CD14-positive monocyte (primary cell): ENCODE data around the gene CYTH1. TPM values are rescaled to one million over a fixed set of nuclear protein-coding genes. Genes with fewer than 3 reads are reported as not detected.

Experiments used
- DNase-seq, 3 donors: peaks; one replicate each; pipeline ENCODE4 v3.0.0-alpha.2; 2011 to 2022
- H2AFZ ChIP-seq: 2 replicates; pipeline ENCODE4 v1.6.0; 2012; ENCODE audit warnings: mild to moderate bottlenecking, low read depth, low read length, inconsistent platforms; ENCODE audit not compliant: insufficient read depth, poor library complexity, severe bottlenecking
- H3K27ac ChIP-seq, 2 donors: 1 replicate in 1 of 2; 2 replicates in 1 of 2; pipeline ENCODE4 v1.5.1; 2012 to 2013; ENCODE audit warnings: low read length in 2 of 2, control low read depth in 1 of 2, inconsistent platforms in 1 of 2, low read depth in 1 of 2, mild to moderate bottlenecking in 1 of 2
- H3K27me3 ChIP-seq, 2 donors: one replicate each; pipeline versions ENCODE4 v1.6.0 to v1.6.1; 2011 to 2013; ENCODE audit warnings: low read length in 2 of 2; ENCODE audit not compliant: control insufficient read depth in 2 of 2, insufficient read depth in 2 of 2
- H3K36me3 ChIP-seq, 2 donors: replicated peaks in 1 of 2; 1 replicate in 1 of 2; 2 replicates in 1 of 2; pipeline versions ENCODE4 v1.5.1 to v1.6.1; 2012 to 2013; ENCODE audit warnings: low read length in 2 of 2, control low read depth in 1 of 2, inconsistent platforms in 1 of 2, mild to moderate bottlenecking in 1 of 2; ENCODE audit not compliant: insufficient read depth in 2 of 2, control insufficient read depth in 1 of 2
- H3K4me1 ChIP-seq, 2 donors: 1 replicate in 1 of 2; 2 replicates in 1 of 2; pipeline versions ENCODE4 v1.5.1 to v1.6.1; 2012 to 2013; ENCODE audit warnings: low read length in 2 of 2, control low read depth in 1 of 2, inconsistent platforms in 1 of 2, mild to moderate bottlenecking in 1 of 2, moderate library complexity in 1 of 2; ENCODE audit not compliant: insufficient read depth in 2 of 2, control insufficient read depth in 1 of 2
- H3K4me2 ChIP-seq: replicated peaks from 2 replicates; pipeline ENCODE3; 2012; ENCODE audit warnings: low read length, moderate library complexity, mild to moderate bottlenecking; ENCODE audit not compliant: poor library complexity, severe bottlenecking; ENCODE audit errors: extremely low read depth
- H3K4me3 ChIP-seq, 3 experiments: fragments of 200-600 bp in 1 of 3; sonication (generic) in 1 of 3; replicated peaks in 1 of 3; 1 replicate in 2 of 3; 2 replicates in 1 of 3; pipeline ENCODE4 v1.5.1; 2011 to 2013; ENCODE audit warnings: low read length in 3 of 3, mild to moderate bottlenecking in 3 of 3, control low read depth in 2 of 3, low read depth in 2 of 3, inconsistent platforms in 1 of 3, moderate library complexity in 1 of 3
- H3K79me2 ChIP-seq: 2 replicates; pipeline ENCODE4 v1.6.0; 2012; ENCODE audit warnings: mild to moderate bottlenecking, control low read depth, inconsistent platforms, low read length, moderate library complexity; ENCODE audit not compliant: insufficient read depth
- H3K9ac ChIP-seq: 2 replicates; pipeline ENCODE4 v1.6.0; 2017; ENCODE audit warnings: low read length, mild to moderate bottlenecking; ENCODE audit not compliant: insufficient read depth, poor library complexity, severe bottlenecking
- H3K9me3 ChIP-seq, 2 donors: replicated peaks in 1 of 2; 1 replicate in 1 of 2; 2 replicates in 1 of 2; pipeline versions ENCODE4 v1.5.1 to v1.6.1; 2012 to 2013; ENCODE audit warnings: low read length in 2 of 2, control low read depth in 1 of 2; ENCODE audit not compliant: control insufficient read depth in 1 of 2, insufficient read depth in 1 of 2
- H4K20me1 ChIP-seq: 2 replicates; pipeline ENCODE4 v1.6.0; 2012; ENCODE audit warnings: mild to moderate bottlenecking, low read length, control low read depth, moderate library complexity; ENCODE audit not compliant: insufficient read depth
- H3K27ac Mint-ChIP-seq, 7 donors: one replicate each; pipeline ENCODE4 v1.8.0; 2020; ENCODE audit warnings: mild to moderate bottlenecking in 7 of 7, mixed read lengths in 7 of 7, moderate library complexity in 6 of 7, inconsistent platforms in 2 of 7
- H3K27me3 Mint-ChIP-seq, 3 donors: one replicate each; pipeline ENCODE4 v1.8.0; 2021 to 2022; ENCODE audit warnings: low read depth in 3 of 3, mild to moderate bottlenecking in 3 of 3, mixed read lengths in 3 of 3, moderate library complexity in 3 of 3, inconsistent platforms in 1 of 3
- H3K36me3 Mint-ChIP-seq, 2 donors: one replicate each; pipeline ENCODE4 v1.8.0; 2020; ENCODE audit warnings: mixed read lengths in 2 of 2, inconsistent platforms in 1 of 2, mild to moderate bottlenecking in 1 of 2
- H3K4me1 Mint-ChIP-seq: one replicate; pipeline ENCODE4 v1.8.0; 2020; ENCODE audit warnings: mild to moderate bottlenecking, mixed read lengths
- H3K4me3 Mint-ChIP-seq, 2 donors: one replicate each; pipeline ENCODE4 v1.8.0; 2020; ENCODE audit warnings: mild to moderate bottlenecking in 2 of 2, mixed read lengths in 2 of 2, moderate library complexity in 1 of 2
- H3K9me3 Mint-ChIP-seq, 7 donors: one replicate each; pipeline ENCODE4 v1.8.0; 2020 to 2022; ENCODE audit warnings: mixed read lengths in 7 of 7, mild to moderate bottlenecking in 6 of 7, moderate library complexity in 6 of 7, inconsistent platforms in 2 of 7
- WGBS: methylation state at CpG from one replicate; pipeline ENCODE4 v1.1.5; 2013; ENCODE audit warnings: missing lambda C conversion rate; ENCODE audit not compliant: insufficient coverage; 5-methylcytosine and 5-hydroxymethylcytosine counted together
- intact Hi-C, 2 donors: fragments of 100-400 bp; cut with micrococcal nuclease; formaldehyde crosslinking; loops; one replicate each; pipeline versions ENCODE4 v1.15.0 to v1.15.1; 2023
- polyA plus RNA-seq, 3 donors: library from polyadenylated mRNA; depleted of rRNA in 1 of 3; unstranded in 2 of 3; stranded (reverse) in 1 of 3; fragments of 300-500 nt in 2 of 3; fragments of >200 nt in 1 of 3; fragmentation: Illumina TruSeq in 2 of 3; gene quantifications; 1 replicate in 2 of 3; 2 replicates in 1 of 3; pipeline ENCODE4 v1.2.3, GENCODE V29; 2012 to 2021
- TF ChIP-seq, protein P1 (sequence below): fragments of 200-600 bp; IDR thresholded peaks from one replicate; pipeline ENCODE4 v1.8.0; 2022; ENCODE audit warnings: antibody characterized with exemption, mild to moderate bottlenecking

The CYTH1 gene
- polyA plus RNA-seq, 3 donors: 68.6 to 211 (median 80.9) TPM

DNA sequence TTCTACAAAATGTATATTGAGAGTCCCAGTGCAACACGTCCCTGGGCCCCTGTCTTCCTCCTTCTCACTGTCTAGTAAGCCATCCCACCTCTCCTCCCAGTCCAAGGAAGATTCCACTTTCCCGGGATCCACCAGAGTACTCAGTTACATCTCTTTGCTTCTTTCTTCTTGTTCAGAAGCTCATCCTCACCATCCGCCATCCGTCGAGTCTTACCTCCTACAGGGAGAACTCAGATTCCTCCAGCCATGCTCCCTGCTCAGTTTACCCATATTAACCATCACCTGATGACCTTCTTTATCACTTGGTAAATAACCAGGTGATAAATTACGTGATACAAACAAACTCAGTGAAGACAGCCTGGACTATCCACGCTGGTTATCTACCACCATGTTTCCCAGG is 57.1 kb downstream of the CYTH1 start:
- H3K4me1 Mint-ChIP-seq: peaks cover 73% of the 10 kb centered on the region
- WGBS: 96% methylated on average over 5 of the region's 7 CpGs
- DNase-seq: no peak
- H3K4me1 ChIP-seq: peaks cover 15 to 35% of the 10 kb centered on the region in 2 donors
- H3K4me2 ChIP-seq: no peak overlapping the region
- H4K20me1 ChIP-seq: peaks cover 100% of the 10 kb centered on the region
- H3K79me2 ChIP-seq: peaks cover 100% of the 10 kb centered on the region
- peaks cover 0 to 3% (median 0%) of the 10 kb centered on the region in 3 donors for H3K27me3 Mint-ChIP-seq
- peak overlapping the region in 2 of 7 donors; percentile 68 to 85 for H3K27ac Mint-ChIP-seq
- TF ChIP-seq, protein P1, sequence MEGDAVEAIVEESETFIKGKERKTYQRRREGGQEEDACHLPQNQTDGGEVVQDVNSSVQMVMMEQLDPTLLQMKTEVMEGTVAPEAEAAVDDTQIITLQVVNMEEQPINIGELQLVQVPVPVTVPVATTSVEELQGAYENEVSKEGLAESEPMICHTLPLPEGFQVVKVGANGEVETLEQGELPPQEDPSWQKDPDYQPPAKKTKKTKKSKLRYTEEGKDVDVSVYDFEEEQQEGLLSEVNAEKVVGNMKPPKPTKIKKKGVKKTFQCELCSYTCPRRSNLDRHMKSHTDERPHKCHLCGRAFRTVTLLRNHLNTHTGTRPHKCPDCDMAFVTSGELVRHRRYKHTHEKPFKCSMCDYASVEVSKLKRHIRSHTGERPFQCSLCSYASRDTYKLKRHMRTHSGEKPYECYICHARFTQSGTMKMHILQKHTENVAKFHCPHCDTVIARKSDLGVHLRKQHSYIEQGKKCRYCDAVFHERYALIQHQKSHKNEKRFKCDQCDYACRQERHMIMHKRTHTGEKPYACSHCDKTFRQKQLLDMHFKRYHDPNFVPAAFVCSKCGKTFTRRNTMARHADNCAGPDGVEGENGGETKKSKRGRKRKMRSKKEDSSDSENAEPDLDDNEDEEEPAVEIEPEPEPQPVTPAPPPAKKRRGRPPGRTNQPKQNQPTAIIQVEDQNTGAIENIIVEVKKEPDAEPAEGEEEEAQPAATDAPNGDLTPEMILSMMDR: no peak
- no peaks in the 10 kb centered on the region for H3K27me3 ChIP-seq
- intact Hi-C loops: no loop called here
- H3K4me3 Mint-ChIP-seq: no peak overlapping the region
- H2AFZ ChIP-seq: no peak overlapping the region
- peaks cover 37 to 39% of the 10 kb centered on the region in 2 donors for H3K36me3 Mint-ChIP-seq
- no peak overlapping the region for H3K27ac ChIP-seq
- H3K36me3 ChIP-seq: peaks cover 11 to 50% of the 10 kb centered on the region in 2 donors
- no peaks in the 10 kb centered on the region for H3K9me3 ChIP-seq
- H3K4me3 ChIP-seq: no peak overlapping the region
- H3K9me3 Mint-ChIP-seq: peaks cover 0 to 2% (median 0%) of the 10 kb centered on the region in 7 donors
- no peak overlapping the region for H3K9ac ChIP-seq

DNA sequence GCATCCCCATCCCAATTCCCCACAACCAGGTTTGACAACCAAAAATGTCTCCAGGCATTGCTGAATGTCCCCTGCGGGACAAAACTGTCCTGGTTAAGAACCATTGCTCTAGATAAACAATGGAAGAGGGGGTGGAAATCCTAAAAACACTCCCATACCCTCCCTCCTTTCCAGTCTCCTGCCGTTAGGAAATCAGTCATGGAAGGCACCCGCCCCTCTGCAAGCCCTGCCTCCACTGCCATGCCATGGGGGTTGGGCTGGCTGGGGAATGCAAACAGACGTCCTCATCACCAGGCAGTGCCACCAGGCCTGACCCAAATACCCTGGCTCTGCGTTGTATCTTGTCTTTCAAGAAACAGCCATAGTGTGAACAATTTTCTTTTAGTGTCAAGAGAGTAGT is 57.5 kb downstream of the CYTH1 start:
- Mint-ChIP-seq H3K9me3 (peaks cover 0 to 2% (median 0%) of the 10 kb centered on the region in 7 donors), H3K4me3 (no peak overlapping the region), H3K27me3 (peaks cover 0 to 3% (median 0%) of the 10 kb centered on the region in 3 donors), H3K4me1 (peaks cover 73% of the 10 kb centered on the region), H3K27ac (peak overlapping the region in 1 of 7 donors; percentile 30), H3K36me3 (peaks cover 37 to 39% of the 10 kb centered on the region in 2 donors)
- Histone ChIP-seq H3K36me3 (peaks cover 11 to 50% of the 10 kb centered on the region in 2 donors), H3K27ac (peak overlapping the region in 1 of 2 donors; percentile 4), H3K4me2 (no peak overlapping the region), H4K20me1 (peaks cover 100% of the 10 kb centered on the region), H3K27me3 (no peaks in the 10 kb centered on the region), H3K4me1 (peaks cover 20 to 40% of the 10 kb centered on the region in 2 donors), H3K9ac (no peak overlapping the region), H3K9me3 (no peaks in the 10 kb centered on the region), H2AFZ (no peak overlapping the region), H3K79me2 (peaks cover 100% of the 10 kb centered on the region), H3K4me3 (no peak overlapping the region)
- intact Hi-C loops: no loop called here
- 33% methylated on average over 1 of the region's 5 CpGs for WGBS
- TF ChIP-seq, protein P1: no peak
- no peak for DNase-seq
